Myometrial cell (primary cell): ENCODE data around the gene GPR45. TPM values are rescaled to one million over a fixed set of nuclear protein-coding genes. Genes with fewer than 3 reads are reported as not detected.

ENCODE experiments used
- total RNA-seq: library from RNA; depleted of rRNA; stranded (reverse); fragments of >200 nt; gene quantifications from 2 replicates; pipeline ENCODE4 v1.2.3, GENCODE V29; 2015

Gene GPR45
- total RNA-seq: not detected in 2 replicates

GRCh38 chr2:105241443-105241842 is at the start of gene GPR45:
GPR45 (plus strand) TSS chr2:105241743; CDS start chr2:105241859, 116 bp downstream.

Other genes starting within 250 kb of the GPR45 start
- gene MRPS9, start 203.7 kb upstream of the GPR45 start, total RNA-seq: 23.1 and 23.9 TPM in 2 replicates
- gene TGFBRAP1, start 88.0 kb downstream of the GPR45 start, total RNA-seq: 11.5 and 11.9 TPM in 2 replicates
- gene C2orf49, start 95.8 kb downstream of the GPR45 start, total RNA-seq: 9.2 and 9.9 TPM in 2 replicates
- 279 and 288 TPM in 2 replicates for gene FHL2, start 157.3 kb downstream of the GPR45 start, total RNA-seq